ENCODE measurements around the gene C6orf47.

DNA sequence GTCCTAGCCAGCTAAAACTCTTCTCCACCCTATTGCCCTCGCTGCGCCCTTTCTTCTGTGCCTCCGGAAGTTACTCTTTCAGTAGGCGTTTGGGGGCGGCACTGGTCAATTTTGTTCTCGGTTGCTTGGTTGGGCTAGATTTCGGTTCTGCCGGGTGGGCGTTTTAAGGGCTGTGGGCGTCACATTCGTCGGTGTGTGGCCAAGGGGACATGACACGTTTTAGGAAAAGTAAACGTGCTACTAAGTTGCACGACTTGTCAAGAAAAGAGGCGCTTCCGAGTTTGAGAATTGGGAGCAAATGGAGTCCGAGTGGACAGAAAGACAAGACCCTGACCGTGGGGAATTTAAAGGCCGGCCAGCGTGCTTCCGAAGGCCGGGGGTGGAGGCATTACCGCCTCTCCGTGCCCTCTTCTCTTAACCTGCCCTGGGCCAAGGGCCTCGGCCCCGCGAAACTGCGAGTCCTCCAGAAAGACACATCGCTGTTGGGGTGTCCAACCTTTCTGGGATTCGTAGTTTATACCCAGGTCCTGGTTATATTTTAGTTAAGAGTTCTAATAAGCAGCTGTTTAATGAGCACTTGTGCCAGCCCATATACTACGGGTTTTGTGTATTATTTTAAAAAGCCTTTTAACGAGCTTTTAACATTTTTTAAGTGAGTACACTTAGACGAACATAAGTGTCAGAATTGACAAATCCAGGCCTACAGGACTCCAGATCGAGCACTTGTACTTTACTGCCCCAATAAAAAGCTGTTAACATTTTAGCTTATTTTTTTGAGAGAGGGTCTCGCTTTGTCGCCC, 7.5 kb downstream of the C6orf47 start:
- TF ChIP-seq, protein P1, sequence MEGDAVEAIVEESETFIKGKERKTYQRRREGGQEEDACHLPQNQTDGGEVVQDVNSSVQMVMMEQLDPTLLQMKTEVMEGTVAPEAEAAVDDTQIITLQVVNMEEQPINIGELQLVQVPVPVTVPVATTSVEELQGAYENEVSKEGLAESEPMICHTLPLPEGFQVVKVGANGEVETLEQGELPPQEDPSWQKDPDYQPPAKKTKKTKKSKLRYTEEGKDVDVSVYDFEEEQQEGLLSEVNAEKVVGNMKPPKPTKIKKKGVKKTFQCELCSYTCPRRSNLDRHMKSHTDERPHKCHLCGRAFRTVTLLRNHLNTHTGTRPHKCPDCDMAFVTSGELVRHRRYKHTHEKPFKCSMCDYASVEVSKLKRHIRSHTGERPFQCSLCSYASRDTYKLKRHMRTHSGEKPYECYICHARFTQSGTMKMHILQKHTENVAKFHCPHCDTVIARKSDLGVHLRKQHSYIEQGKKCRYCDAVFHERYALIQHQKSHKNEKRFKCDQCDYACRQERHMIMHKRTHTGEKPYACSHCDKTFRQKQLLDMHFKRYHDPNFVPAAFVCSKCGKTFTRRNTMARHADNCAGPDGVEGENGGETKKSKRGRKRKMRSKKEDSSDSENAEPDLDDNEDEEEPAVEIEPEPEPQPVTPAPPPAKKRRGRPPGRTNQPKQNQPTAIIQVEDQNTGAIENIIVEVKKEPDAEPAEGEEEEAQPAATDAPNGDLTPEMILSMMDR (conservative IDR thresholded peaks at IDR 0.05 in 1 of 2, IDR thresholded peaks at IDR 0.05 in 1 of 2; ENCODE audit: extremely low read depth in 1 of 2, insufficient read depth in 1 of 2, low read depth in 1 of 2, low read length in 2 of 2) = peak in 1 of 2 donors; percentile 1
- TF ChIP-seq EZH2 (IDR thresholded peaks at IDR 0.05; ENCODE audit: borderline replicate concordance, low read length) = no peak
